HT1080 (cell line): Measurements from ENCODE around the gene SMIM30. TPM values are rescaled to one million over a fixed set of nuclear protein-coding genes. Genes with fewer than 3 reads are reported as not detected.
"Not testable (repeated sequence)": the region's sequence is repeated elsewhere in the genome, so short reads cannot be mapped to it uniquely, and the experiment has no call there.

ENCODE experiments used
- DNase-seq: peaks from one replicate; pipeline ENCODE4 v3.0.0-alpha.2; 2015; ENCODE audit warnings: low read depth
- polyA plus RNA-seq, 2 experiments: library from polyadenylated mRNA; depleted of rRNA; stranded (reverse); fragments of >200 nt; gene quantifications; 2 replicates each; pipeline ENCODE4 v1.2.3, GENCODE V29; 2015
- total RNA-seq: library from RNA; depleted of rRNA; stranded (reverse); fragments of >200 nt; shearing (Covaris generic); gene quantifications from 2 replicates; pipeline ENCODE4 v1.2.3, GENCODE V29; 2014; rRNA removed

The SMIM30 gene, protein sequence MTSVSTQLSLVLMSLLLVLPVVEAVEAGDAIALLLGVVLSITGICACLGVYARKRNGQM
- 76.2 and 105 TPM in 2 replicates for total RNA-seq
- polyA plus RNA-seq (2015; cell fraction: cytosol; rRNA removed): 107 and 125 TPM in 2 replicates
- 43.7 and 57.7 TPM in 2 replicates for polyA plus RNA-seq (2015; cell fraction: nucleus; rRNA removed)

DNA sequence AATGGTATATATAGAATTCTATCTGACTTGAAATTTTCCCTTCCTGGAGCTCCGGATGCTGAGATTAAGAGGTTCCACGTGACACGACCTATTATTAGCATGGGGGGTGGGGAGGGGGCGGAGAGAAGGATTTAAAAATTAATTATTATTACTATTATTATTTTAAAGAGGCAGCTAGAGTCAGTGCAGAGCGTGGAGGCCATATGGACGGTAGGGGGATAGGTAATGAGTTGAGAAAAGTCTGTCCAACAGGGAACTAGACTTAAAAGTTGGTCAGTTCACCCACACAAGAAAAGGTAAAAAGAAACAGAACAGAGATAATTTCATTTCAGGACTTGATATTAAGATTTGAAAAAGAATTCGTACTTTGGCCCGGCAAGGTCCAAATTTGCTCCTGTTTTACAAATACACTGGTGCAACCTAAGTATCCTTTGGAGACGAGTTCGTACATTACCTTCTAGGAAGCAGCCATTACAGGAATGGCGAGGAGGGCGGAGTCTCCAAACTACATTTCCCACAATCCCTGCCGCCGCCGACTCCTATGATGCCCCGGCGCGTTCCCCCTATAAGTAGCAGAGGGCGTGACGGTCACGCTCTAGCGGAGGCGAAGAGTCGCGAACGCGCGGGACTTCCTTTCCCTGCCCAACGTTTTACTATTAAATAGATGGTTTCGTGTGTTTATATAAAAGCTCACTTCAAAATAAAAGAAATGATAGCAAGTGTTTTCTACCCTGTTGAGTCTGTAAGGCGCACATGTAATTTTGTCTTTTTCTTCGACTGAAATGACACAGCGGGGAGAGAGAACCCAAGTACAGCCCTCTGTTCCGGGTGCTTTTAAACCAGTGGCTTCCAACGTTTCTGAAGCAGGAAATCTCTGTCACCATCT is at the start of gene SMIM30:
SMIM30 (minus strand) TSS at position 481 of the 886 bp plus-strand sequence. CDS start 976 bp downstream, outside the sequence.
- peak; percentile 89 for DNase-seq

DNA sequence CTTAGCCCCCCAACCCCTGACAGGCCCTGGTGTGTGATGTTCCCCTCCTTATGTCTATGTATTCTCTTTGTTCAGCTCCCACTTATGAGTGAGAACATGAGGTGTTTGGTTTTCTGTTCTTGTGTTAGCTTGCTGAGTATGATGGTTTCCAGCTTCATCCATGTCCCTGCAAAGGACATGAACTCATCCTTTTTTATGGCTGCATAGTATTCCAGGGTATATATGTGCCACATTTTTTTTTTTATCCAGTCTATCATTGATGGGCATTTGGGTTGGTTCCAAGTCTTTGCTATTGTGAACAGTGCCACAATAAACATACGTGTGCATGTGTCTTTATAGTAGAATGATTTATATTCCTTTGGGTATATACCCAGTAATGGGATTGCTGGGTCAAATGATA is 47.8 kb upstream of the SMIM30 start:
- not testable (repeated sequence) for DNase-seq

DNA sequence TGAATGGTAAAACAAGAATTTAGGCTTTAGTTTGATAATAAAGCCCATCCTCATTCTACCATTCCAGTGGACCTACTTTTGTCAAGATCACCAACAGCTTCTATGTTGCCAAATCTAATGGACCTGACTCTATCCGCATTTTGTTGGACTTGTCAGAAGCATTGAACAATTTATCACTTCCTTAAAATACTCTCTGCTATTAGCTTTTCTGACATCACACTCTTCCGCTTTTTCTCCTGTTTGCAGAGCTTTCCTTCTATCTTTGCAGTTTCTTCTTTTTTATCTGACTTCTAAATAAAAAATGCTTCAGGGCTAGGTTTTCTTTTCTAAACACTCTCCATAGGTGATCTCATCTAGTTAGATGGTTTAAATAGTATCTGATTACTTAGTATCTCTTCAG is 42.7 kb upstream of the SMIM30 start:
- DNase-seq: no peak

DNA sequence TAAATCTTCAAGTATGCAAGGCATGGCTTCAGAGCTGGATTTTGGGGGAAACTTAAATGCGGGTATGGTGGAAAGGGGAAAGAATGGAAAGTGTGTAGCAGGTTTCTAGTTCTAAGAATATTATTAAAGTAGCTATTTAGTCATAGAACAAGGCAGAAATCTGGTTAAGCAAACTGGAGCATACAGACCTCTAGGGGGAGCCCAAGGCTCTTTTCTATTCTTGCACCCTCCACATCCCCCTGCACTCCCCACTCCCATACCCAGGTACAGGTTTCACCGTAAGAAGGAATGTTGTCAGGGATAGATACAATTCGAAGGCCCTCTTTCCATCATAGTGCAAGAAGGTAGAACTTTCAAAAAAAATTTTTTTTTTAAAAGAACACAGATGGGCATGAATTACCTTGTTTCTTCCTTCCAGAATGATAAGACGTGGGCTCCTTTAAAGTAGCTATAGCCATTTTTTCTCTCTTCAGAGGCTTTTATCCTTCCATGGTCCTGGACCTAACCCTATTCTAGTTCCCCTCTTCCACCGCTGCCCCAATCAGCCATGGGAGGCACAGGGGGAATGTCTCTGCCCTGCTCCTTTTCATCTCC is 41.5 kb upstream of the SMIM30 start:
- peak; percentile 52 for DNase-seq

DNA sequence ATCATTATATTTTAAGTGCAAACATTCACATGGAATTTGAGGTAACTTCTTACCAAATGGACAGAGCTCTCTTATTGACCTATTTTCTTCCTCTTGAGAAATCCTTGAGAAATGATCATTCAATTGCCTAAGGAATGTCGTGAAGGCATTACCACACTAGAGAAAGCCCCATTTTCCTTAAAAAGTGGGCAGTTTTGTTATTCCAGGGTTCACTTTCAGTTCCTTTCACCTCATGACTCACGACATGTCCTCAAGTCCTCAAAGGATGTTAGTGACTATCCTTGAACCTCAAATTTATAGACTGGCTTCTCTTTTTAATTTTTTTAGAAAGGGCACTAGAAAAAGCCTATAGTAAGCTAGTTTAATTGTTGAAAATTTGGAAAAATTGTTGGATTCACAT is 40.4 kb upstream of the SMIM30 start:
- no peak for DNase-seq

DNA sequence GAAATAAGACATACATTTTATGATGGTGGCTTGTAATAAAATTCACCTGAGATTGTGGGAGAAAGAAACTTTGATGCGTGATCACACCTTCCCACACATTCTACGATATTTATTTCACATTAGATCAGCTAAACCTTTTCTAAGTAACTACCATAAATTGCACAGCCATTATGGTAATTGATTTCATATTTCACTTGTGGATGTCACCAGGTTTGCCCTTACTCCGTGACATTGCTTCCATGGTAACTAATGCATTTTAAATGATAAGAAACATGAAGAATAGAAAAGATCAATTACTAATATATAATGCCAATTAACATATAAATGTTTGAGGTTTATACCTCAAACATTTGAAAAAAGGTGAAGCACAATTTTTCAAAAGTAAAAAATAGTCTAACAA is 35.8 kb upstream of the SMIM30 start:
- no peak for DNase-seq

DNA sequence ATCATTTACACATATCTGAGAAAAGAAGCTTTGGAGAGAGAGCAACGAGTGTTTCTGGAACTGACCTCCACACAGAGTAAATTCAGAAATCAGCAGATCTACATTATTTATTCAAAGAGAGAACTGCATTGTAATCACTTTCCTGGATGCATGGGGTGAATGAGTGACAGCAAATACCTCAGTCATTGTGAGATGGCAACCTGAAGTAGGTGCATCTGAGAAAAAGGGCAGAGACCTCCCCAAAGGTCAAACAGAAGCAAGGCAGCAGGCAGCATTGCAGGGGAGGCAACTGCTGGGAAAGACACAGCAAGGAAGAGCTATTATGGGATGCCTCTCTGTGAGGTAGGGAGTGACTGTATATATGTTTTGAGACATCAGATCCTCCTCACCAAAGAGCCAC is 26.5 kb upstream of the SMIM30 start:
- no peak for DNase-seq

DNA sequence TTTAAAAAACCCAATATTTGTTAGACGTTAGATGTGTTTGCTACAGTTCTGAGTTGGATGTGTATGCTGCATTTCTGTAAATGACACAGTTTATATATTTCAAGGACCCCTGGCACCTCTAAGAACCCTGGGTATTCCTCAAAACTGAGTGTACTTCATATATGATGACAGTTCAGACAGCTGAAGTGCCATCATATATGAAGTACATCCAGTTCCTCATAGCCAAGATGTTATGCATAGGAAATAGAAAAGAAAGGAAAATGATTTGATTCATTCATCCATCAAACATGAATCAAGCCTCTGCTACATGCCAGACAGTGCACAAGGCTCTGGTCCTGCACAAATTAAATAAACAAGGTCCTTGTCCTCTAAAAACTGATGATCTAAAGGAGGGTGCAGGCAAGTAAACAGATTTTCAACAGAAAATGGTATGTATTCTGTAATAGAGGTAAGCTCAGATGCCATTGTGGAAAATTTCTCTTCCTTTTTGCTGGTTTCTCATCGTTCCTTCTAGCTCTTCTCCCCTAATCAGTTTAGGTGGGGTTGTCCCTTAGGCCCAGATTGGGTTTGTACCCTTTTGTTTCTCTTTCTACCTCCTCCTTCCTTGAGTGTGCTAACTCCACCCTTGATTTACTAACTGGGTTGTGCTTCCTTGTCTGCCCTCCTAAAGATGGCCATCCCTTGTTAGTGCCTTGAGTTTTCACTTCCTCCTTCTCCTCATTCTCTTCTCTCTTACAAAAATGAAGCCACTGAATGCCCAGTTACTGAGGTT is 25.3 kb upstream of the SMIM30 start:
- DNase-seq: no peak

DNA sequence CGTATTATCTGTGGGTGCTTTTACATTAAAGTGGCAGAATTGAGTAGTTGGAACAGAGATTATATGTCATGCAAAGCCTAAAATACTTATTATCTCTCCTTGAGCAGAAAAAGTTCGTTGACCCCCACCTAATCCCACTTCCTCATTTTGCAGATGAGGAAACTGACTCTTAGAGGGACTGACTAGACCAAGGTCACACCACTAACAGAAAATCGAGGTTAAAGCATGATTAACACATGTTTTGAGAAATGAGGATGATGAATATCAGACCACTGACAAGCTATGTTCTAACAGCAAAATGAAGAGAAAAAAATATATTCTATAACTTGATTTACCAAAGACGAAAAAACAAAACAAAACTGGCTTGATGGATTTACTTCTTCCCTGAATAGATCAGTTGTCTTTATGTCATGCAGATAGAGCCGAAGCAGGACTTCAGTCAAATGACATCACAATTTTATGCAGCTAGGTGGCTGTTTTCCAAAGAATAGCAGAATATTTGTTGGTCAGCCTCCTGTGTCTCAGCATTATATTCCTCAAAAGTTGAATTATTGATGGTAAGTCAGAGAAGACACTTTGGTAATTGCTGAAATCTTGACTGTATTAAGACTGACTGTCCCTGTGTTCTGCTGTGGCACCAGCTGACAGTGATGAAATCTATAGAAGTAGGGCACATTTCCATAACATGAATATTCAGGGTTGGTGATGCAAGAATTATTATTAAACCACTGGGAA is 24.2 kb upstream of the SMIM30 start:
- no peak for DNase-seq

DNA sequence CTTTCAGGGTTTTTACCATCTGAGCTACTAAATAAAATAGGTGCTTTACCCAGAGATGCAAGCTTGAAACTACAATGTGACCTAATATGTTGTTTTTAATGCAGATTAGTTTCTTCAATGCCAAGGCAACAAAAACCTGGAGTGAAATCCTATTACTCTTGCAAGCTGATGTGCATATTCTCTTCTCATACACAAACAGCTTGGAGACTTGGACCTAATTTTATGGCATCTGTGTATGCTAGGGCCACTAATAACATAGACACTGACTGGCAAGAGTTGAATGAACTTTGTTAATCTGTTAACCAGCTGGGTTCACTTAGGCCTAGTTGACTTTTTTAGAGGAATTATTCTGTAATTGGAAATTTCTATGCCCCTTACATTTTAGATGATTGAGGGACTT is 23.4 kb upstream of the SMIM30 start:
- no peak for DNase-seq

DNA sequence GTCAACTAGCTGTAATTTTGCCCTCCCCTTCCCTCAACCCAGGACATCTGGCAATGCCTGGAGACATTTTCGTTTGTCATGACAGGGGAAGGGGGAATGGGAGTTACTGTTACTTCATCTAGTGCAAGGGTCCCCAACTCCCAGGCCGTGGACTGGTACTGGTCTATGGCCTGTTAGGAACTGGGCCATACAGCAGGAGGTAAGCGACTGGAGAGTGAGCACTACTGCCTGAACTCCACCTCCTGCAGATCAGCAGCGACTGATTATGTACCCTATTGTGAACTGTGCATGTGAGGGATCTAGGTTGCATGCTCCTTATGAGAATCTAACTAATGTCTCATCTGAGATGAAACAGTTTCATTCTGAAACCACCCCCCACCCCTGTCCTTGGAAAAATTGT is 22.6 kb upstream of the SMIM30 start:
- DNase-seq: no peak

DNA sequence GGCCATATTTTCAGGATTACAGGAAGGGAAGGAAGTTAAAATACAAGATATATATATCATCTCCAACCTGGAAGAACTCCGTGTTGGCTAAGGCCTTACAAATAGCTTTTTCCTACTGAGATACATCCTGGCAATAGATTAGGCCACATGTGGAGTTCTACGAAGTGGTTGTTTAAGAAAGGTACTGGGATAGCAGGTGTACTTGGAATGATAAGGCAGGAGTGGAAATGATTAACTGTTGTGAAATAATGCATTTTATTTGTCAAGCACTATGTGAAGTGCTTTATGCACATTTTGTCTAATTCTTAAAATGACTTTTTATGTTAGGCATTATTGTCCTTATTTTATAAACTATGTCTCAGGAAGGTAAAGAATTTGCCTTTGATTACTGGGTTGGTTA is 18.9 kb upstream of the SMIM30 start:
- no peak for DNase-seq

DNA sequence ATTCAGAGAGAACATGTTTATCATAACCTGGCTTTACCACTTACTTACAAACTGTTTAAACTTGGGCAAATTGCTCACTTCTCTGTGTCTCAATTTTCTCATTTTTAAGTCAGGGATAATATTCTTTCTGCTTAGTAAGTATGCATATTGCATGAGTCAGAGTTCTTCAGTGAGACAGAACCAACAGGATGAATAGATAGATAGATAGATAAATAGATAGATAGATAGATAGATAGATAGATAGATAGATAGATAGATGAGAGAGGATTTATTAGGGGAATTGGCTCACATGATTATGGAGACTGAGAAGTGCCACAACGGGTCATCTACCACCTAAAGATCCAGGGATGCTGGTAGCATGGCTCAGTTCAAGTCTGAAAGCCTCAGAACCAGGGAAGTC is 15.7 kb upstream of the SMIM30 start:
- no peak for DNase-seq

DNA sequence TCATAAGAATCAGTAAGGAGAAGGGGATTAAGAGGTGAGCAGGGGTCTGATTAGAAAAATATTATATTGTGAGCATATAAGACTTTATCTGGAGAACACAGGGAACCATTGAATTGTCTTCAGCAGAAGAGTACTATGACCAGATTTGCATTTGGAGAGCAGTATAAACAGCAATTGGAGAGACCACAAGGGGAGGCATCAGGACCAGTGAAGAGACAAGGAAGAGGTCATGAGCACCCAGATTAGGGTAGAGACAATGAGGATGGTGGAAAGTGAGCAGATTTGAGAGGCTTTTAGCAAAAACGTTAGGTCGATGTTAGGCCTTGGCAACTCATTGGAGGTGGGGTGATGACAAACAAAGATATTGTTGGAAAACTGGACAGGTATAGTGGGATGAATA is 13.0 kb upstream of the SMIM30 start:
- DNase-seq: no peak

DNA sequence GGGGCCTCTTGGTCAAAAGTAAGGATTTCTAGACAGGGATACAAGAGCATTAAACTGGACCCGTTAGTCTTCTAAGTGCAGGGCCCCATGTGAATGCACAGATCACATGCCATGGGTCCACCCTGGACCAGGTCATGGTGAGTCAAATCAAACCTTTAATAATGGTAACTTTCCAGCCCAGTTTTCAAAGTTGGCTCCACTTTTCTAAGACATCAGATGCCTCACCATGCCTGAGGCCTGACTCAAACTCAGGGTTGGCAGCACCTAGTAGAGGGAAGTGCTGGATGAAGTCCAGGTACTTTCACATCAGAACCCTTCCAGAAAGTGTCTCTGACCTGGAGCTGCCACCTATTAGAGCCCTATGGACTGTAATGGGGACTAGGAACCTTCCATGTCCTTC is 9.7 kb upstream of the SMIM30 start:
- peak; percentile 48 for DNase-seq

DNA sequence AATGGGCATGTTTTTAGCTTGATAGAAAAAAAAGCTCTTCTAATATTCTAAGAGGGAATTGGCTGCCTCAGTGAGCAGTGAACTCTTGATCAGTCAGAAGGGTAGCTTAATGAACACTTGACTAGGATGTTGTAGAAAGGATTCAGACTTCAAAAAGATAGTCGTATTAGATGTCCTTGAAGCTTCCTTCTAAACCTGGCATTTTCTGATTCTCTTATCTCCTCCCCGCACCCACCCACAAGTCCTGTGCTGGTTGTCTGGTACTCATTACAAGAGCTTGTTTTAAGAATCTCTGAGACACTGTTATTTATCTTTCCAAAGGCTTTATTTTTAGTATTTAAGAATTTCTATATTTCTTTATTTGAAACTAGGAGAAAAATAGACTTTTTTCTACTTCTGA is 7.4 kb upstream of the SMIM30 start:
- no peak for DNase-seq

DNA sequence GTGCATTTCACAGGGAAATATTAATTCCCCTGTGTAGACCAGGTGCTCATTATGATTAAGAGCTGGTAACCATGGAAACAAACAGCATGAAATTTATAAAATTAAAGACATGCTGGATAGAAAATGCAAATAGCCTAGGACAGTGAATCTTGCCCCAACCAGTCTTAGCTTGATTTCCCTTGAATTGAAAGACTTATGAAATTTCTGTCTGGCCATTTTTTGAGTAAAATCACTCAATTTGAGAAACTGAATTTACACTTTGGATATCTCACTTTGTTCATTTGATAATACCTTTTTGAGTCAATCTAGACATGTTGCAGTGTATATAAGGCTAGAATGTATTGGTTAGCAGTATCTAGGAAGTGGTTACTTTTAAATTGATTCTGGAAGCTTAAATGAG is 4.4 kb upstream of the SMIM30 start:
- no peak for DNase-seq

DNA sequence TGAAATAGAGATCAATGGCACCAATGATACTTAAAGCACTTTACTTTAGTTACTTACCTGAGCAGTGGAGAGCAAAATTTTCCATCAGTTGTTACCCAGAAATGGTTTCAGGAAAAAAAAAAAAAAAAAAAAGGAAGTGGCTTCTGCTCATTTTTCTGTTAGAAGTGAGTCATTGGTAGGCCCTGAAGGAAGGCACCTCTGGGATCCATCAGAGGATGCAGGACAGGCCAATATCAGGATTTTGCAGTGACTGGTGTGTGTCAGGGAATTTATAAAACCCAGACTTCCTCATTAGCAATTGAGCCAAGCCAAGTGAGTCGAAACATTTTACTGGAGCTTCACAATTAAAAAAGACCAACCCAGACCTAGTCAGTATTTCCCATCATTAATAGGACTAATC is 2.3 kb upstream of the SMIM30 start:
- peak; percentile 49 for DNase-seq

DNA sequence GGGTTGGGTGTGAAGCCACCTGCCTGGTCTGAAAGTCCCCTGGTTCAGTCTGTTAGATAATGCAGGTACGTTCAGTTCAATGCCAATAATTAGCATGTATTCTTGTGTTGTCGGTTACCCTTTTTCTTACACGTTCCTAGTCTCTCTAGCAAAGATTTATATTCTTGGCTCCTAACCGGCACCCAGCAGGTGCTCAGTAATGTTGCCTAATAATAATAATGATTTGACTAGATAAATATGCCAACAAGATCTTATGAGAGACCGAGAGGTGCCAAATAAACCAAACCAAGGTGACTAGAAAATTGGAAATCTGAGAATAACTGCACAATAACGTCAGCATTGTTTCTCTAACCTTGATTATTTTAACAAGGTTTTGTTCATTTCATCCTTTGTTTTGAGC is 1.1 kb upstream of the SMIM30 start:
- DNase-seq: no peak

DNA sequence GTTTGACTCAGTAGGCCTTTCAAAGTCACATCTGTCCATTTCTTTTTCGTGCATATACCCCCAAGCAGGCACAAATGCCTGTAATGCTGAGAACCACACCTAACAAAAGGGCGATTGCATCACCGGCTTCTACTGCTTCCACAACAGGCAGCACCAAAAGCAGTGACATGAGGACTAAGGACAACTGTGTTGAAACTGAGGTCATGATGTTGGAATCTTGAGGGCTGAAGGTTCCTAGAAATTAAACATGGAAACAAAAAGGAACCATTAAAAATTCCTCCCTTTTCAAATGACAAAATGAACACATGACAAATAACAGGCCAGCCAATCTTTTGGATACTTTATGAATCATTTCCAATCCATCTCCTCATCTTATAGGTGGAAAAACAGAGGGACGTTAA is 980 bp downstream of the SMIM30 start:
- not testable (repeated sequence) for DNase-seq

DNA sequence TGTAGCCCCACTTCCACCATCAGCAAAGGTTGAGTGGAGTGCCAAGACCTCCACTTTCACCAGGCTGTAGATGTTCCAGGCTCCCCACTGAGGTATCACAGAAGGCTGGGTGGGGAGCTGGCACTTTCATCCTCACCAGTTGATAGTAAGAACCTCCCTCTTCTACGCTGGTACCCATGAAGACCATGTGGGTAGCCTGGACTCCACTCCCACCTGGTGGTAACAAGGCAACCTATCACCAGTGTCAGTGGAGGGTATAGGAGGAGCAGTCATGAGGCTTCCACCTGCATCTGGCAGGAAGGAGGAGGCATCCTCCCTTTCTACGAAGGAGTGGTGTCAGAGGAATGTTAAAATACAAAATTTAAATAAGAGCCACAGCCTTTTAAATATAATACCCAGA is 4.4 kb downstream of the SMIM30 start:
- DNase-seq: no peak
